HepG2 (cell line): ENCODE measurements around the gene TMEM14B. TPM values are rescaled to one million over a fixed set of nuclear protein-coding genes. Genes with fewer than 3 reads are reported as not detected.

ENCODE experiments used
- ETS1 ChIP-seq: sonication (generic); formaldehyde crosslinking; IDR thresholded peaks from 2 replicates; pipeline ENCODE4 v1.4.0; 2020; ENCODE audit warnings: missing genetic modification reagents
- FOXC1 ChIP-seq: sonication (generic); formaldehyde crosslinking; IDR thresholded peaks from 2 replicates; pipeline ENCODE4 v1.8.0; 2022; ENCODE audit warnings: mild to moderate bottlenecking, missing genetic modification reagents, borderline replicate concordance
- GTF3A ChIP-seq: sonication (generic); formaldehyde crosslinking; conservative IDR thresholded peaks from 2 replicates; pipeline ENCODE4 v1.4.0; 2020; ENCODE audit warnings: mild to moderate bottlenecking, missing genetic modification reagents
- KAT2B ChIP-seq: fragments of 150-350 bp; IDR thresholded peaks from 2 replicates; pipeline ENCODE4 v1.6.1; 2014; ENCODE audit warnings: low read depth, low read length, borderline replicate concordance
- KAT7 ChIP-seq: IDR thresholded peaks from 2 replicates; pipeline ENCODE4 v1.6.1; 2018; ENCODE audit warnings: borderline replicate concordance, missing compliant biosample characterization
- KDM2A ChIP-seq: sonication (generic); formaldehyde crosslinking; IDR thresholded peaks from 2 replicates; pipeline ENCODE4 v1.4.0; 2020; ENCODE audit warnings: low read depth, missing genetic modification reagents, borderline replicate concordance
- MIER2 ChIP-seq: IDR thresholded peaks from 2 replicates; pipeline ENCODE4 v1.6.1; 2016; ENCODE audit warnings: missing biosample characterization, missing genetic modification reagents
- MZF1 ChIP-seq: sonication (generic); formaldehyde crosslinking; IDR thresholded peaks from 2 replicates; pipeline ENCODE4 v1.8.1; 2023; ENCODE audit warnings: mild to moderate bottlenecking, missing genetic modification reagents, borderline replicate concordance
- PATZ1 ChIP-seq: sonication (generic); formaldehyde crosslinking; IDR thresholded peaks from 2 replicates; pipeline ENCODE4 v1.4.0; 2020; ENCODE audit warnings: missing genetic modification reagents
- SP2 ChIP-seq: sonication (generic); formaldehyde crosslinking; IDR thresholded peaks from 2 replicates; pipeline ENCODE4 v1.5.1; 2020; ENCODE audit warnings: mild to moderate bottlenecking, missing genetic modification reagents
- TCF7 ChIP-seq: sonication (generic); IDR thresholded peaks from 2 replicates; pipeline ENCODE4 v1.6.1; 2016; ENCODE audit warnings: antibody characterized with exemption, low read depth
- ZNF407 ChIP-seq: sonication (generic); formaldehyde crosslinking; IDR thresholded peaks from one replicate; pipeline ENCODE4 v1.5.1; 2020; ENCODE audit warnings: mild to moderate bottlenecking, missing genetic modification reagents; ENCODE audit errors: not compliant biosample characterization
- ZNF441 ChIP-seq: sonication (generic); formaldehyde crosslinking; IDR thresholded peaks from 2 replicates; pipeline ENCODE4 v1.7.0; 2021; ENCODE audit warnings: missing genetic modification reagents, borderline replicate concordance
- ZNF576 ChIP-seq: sonication (generic); formaldehyde crosslinking; IDR thresholded peaks from 2 replicates; pipeline ENCODE4 v1.4.0; 2020; ENCODE audit warnings: mild to moderate bottlenecking, missing genetic modification reagents
- ZNF589 ChIP-seq: sonication (generic); formaldehyde crosslinking; conservative IDR thresholded peaks from 2 replicates; pipeline ENCODE4 v1.8.0; 2022; ENCODE audit warnings: mild to moderate bottlenecking, moderate library complexity, missing genetic modification reagents
- ZNF878 ChIP-seq: sonication (generic); formaldehyde crosslinking; IDR thresholded peaks from 2 replicates; pipeline ENCODE4 v1.8.1; 2023; ENCODE audit warnings: mild to moderate bottlenecking, missing genetic modification reagents, moderate library complexity
- polyA plus RNA-seq, 8 experiments: library from polyadenylated mRNA; depleted of rRNA in 3 of 8; stranded (reverse) in 7 of 8; unstranded in 1 of 8; fragments of >200 nt; fragmentation: Illumina TruSeq in 4 of 8; extraction: Trizol in 4 of 8; gene quantifications; 2 replicates each; pipeline versions ENCODE4 v1.2.1 to v1.2.3, GENCODE V29; 2011 to 2016; ENCODE audit warnings: low read depth in 4 of 8, missing spikeins in 1 of 8, mixed read lengths in 1 of 8; ENCODE audit not compliant: insufficient read depth in 1 of 8
- total RNA-seq, 5 experiments: library from RNA; depleted of rRNA; stranded (reverse); fragments of >200 nt; fragmentation: Illumina TruSeq; extraction: Trizol; gene quantifications; 2 replicates each; pipeline ENCODE4 v1.2.3, GENCODE V29; 2016; ENCODE audit warnings: low read depth in 1 of 5

Gene TMEM14B
- total and polyA plus RNA-seq, 2 of the 13 experiments (the other 11 are each of a cell fraction or from before 2014, with no cell fraction given), result 133 to 200 TPM

GRCh38 chr6:10722820-10723566 is 24.6 kb upstream of the TMEM14B start, which contains the start of gene TMEM14C (continued):
- TF ChIP-seq ZNF407 (CRISPR knock-in tag) (no peak), MIER2 (CRISPR knock-in tag) (peak; percentile 66), ETS1 (CRISPR knock-in tag) (0 out of 2 replicates have a peak, but pooled peaks have one; percentile 29), TCF7 (no peak), MZF1 (CRISPR knock-in tag) (0 out of 2 replicates have a peak, but pooled peaks have one; percentile 74), PATZ1 (peak; percentile 94), ZNF576 (CRISPR knock-in tag) (no peak), KDM2A (CRISPR knock-in tag) (peak; percentile 90), ZNF589 (CRISPR knock-in tag) (peak; percentile 96), SP2 (CRISPR knock-in tag) (peak; percentile 44), FOXC1 (CRISPR knock-in tag) (peak; percentile 91), ZNF441 (peak; percentile 82; the same call in 1 of the 2 replicates), KAT2B (no peak), KAT7 (CRISPR knock-in tag) (peak; percentile 96), ZNF878 (CRISPR knock-in tag) (peak; percentile 97), GTF3A (CRISPR knock-in tag) (peak; percentile 98)
